NB4 (cell line): Measurements from ENCODE around the gene ZNF766.
A peak's percentile ranks its signal among the peaks of the same experiment; 100 is the strongest.

Source experiments
- DNase-seq: peaks from one replicate; pipeline ENCODE4 v3.0.0; 2010; ENCODE audit warnings: low read depth
- H3K4me3 ChIP-seq: one replicate; pipeline ENCODE4 v1.5.1; 2011; ENCODE audit warnings: mild to moderate bottlenecking, low read depth, low read length, moderate library complexity
- MAX ChIP-seq: IDR thresholded peaks from 2 replicates; pipeline ENCODE4 v1.6.1; 2011; ENCODE audit warnings: low read depth, low read length
- MYC ChIP-seq: IDR thresholded peaks from 2 replicates; pipeline ENCODE4 v1.6.1; 2011; ENCODE audit warnings: low read depth, low read length
- POLR2A ChIP-seq: IDR thresholded peaks from 2 replicates; pipeline ENCODE4 v1.6.1; 2011; ENCODE audit warnings: mild to moderate bottlenecking; ENCODE audit not compliant: insufficient read length; ENCODE audit errors: extremely low read depth
- TF ChIP-seq, protein P1 (sequence below): IDR thresholded peaks from one replicate; pipeline ENCODE4 v1.5.1; 2012; ENCODE audit warnings: low read depth, low read length

Gene ZNF766

DNA sequence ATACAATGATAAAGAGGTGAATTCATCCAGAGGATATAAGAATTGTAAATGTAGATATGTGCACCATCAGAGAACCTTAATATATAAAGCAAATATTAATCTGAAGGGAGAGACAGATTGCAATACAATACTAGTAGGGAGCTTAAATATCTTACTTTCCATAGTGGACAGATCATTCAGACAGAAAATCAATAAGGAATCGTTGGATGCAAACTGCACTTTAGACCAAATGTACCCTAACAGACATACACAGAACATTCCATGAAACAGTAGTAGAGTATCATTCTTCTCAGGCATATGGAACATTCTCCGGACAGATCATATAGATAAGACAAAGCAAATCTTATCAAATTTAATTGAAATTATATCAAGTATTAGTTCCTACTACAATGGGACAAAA lies 35.0 kb upstream of the ZNF766 start:
- no peak overlapping the region for H3K4me3 ChIP-seq
- no peak for DNase-seq
- TF ChIP-seq, protein P1, sequence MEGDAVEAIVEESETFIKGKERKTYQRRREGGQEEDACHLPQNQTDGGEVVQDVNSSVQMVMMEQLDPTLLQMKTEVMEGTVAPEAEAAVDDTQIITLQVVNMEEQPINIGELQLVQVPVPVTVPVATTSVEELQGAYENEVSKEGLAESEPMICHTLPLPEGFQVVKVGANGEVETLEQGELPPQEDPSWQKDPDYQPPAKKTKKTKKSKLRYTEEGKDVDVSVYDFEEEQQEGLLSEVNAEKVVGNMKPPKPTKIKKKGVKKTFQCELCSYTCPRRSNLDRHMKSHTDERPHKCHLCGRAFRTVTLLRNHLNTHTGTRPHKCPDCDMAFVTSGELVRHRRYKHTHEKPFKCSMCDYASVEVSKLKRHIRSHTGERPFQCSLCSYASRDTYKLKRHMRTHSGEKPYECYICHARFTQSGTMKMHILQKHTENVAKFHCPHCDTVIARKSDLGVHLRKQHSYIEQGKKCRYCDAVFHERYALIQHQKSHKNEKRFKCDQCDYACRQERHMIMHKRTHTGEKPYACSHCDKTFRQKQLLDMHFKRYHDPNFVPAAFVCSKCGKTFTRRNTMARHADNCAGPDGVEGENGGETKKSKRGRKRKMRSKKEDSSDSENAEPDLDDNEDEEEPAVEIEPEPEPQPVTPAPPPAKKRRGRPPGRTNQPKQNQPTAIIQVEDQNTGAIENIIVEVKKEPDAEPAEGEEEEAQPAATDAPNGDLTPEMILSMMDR, result no peak
- no peak for TF ChIP-seq POLR2A
- no peak for TF ChIP-seq MYC
- TF ChIP-seq MAX, result no peak

- no peak for TF ChIP-seq MAX
- TF ChIP-seq POLR2A, result no peak
- TF ChIP-seq, protein P1, result no peak
- TF ChIP-seq MYC, result no peak
- no peak for DNase-seq
- H3K4me3 ChIP-seq, result no peak overlapping the region
Observed at GRCh38 chr19:52237197-52237596, 32.2 kb upstream of the ZNF766 start.

GRCh38 chr19:52237771-52238400 lies 31.5 kb upstream of the ZNF766 start:
- no peak for TF ChIP-seq MAX
- TF ChIP-seq, protein P1, result peak; percentile 85
- H3K4me3 ChIP-seq, result no peak overlapping the region
- DNase-seq, result peak; percentile 62

GRCh38 chr19:52244021-52244420 lies 25.4 kb upstream of the ZNF766 start:
- TF ChIP-seq, protein P1, result no peak
- TF ChIP-seq MYC, result no peak
- TF ChIP-seq POLR2A, result no peak
- no peak for TF ChIP-seq MAX
- no peak overlapping the region for H3K4me3 ChIP-seq
- DNase-seq, result no peak

- DNase-seq, result peak; percentile 69
- TF ChIP-seq MAX, result no peak
- no peak for TF ChIP-seq POLR2A
- no peak for TF ChIP-seq MYC
- TF ChIP-seq, protein P1, result peak; percentile 42
- no peak overlapping the region for H3K4me3 ChIP-seq
Observed at GRCh38 chr19:52248241-52248640, 21.1 kb upstream of the ZNF766 start.
